Suprapubic skin (tissue), 4 donors: ENCODE measurements around the gene RAPGEF5. TPM values are rescaled to one million over a fixed set of nuclear protein-coding genes. Genes with fewer than 3 reads are reported as not detected.

ENCODE experiments used
- DNase-seq, 2 donors: peaks; one replicate each; pipeline ENCODE4 v3.0.0-alpha.2; 2019; ENCODE audit warnings: low spot score in 2 of 2
- H3K27ac ChIP-seq: fragments of 200-600 bp; sonication (generic); one replicate; pipeline ENCODE4 v1.5.1; 2019
- H3K27me3 ChIP-seq: fragments of 200-600 bp; sonication (generic); one replicate; pipeline ENCODE4 v1.5.1; 2019
- H3K36me3 ChIP-seq: fragments of 200-600 bp; sonication (generic); one replicate; pipeline ENCODE4 v1.5.1; 2019
- H3K4me1 ChIP-seq: fragments of 200-600 bp; sonication (generic); one replicate; pipeline ENCODE4 v1.5.1; 2019
- H3K4me3 ChIP-seq: fragments of 200-600 bp; sonication (generic); one replicate; pipeline ENCODE4 v1.5.1; 2019; ENCODE audit warnings: mild to moderate bottlenecking
- H3K9me3 ChIP-seq: fragments of 200-600 bp; sonication (generic); one replicate; pipeline ENCODE4 v1.5.1; 2019
- CTCF ChIP-seq, 2 donors: fragments of 200-600 bp in 1 of 2; fragments of 450-650 bp in 1 of 2; sonication (generic) in 1 of 2; IDR thresholded peaks; one replicate each; pipeline ENCODE4 v1.5.1; 2016 to 2019; ENCODE audit warnings: antibody characterized with exemption in 2 of 2, mild to moderate bottlenecking in 1 of 2, moderate library complexity in 1 of 2
- EP300 ChIP-seq: sonication (generic); formaldehyde crosslinking; IDR thresholded peaks from one replicate; pipeline ENCODE4 v1.6.1; 2017; ENCODE audit warnings: antibody characterized with exemption
- POLR2A ChIP-seq, 2 donors: fragments of 450-650 bp; IDR thresholded peaks; one replicate each; pipeline ENCODE4 v1.6.1; 2017; ENCODE audit warnings: antibody characterized with exemption in 2 of 2, mild to moderate bottlenecking in 2 of 2, moderate library complexity in 2 of 2
- POLR2AphosphoS5 ChIP-seq, 3 donors: sonication (generic); formaldehyde crosslinking; IDR thresholded peaks; one replicate each; pipeline ENCODE4 v1.6.1; 2017; ENCODE audit warnings: antibody characterized with exemption in 3 of 3
- WGBS: methylation state at CpG from one replicate; pipeline ENCODE4 v1.1.5; 2018; 5-methylcytosine and 5-hydroxymethylcytosine counted together
- total RNA-seq, 4 donors: library from RNA; depleted of rRNA; stranded (reverse); fragments of >200 nt; gene quantifications; one replicate each; pipeline ENCODE4 v1.1.0, GENCODE V29; 2016

RAPGEF5 gene
- total RNA-seq, 4 donors from 2014 or later: 22.6 to 88.5 (median 26.9) TPM

- TF ChIP-seq EP300 (no peak), CTCF (IDR thresholded peaks at IDR 0.05) (no peak), POLR2AphosphoS5 (IDR thresholded peaks at IDR 0.05) (no peak), POLR2A (IDR thresholded peaks at IDR 0.05) (no peak)
- no peaks in the 10 kb centered on the region for H3K9me3 ChIP-seq
- no peak overlapping the region for H3K27ac ChIP-seq
- no peaks in the 10 kb centered on the region for H3K27me3 ChIP-seq
- H3K4me1 ChIP-seq: no peaks in the 10 kb centered on the region
- 68% methylated on average over 2 of the region's 2 CpGs for WGBS
- DNase-seq: no peak
- no peak overlapping the region for H3K4me3 ChIP-seq
- H3K36me3 ChIP-seq: no peaks in the 10 kb centered on the region
These were observed 36.5 kb downstream of the RAPGEF5 start for GRCh38 chr7:22320416-22320815.

- Histone ChIP-seq H3K27ac (no peak overlapping the region), H3K4me1 (no peaks in the 10 kb centered on the region), H3K36me3 (no peaks in the 10 kb centered on the region), H3K4me3 (no peak overlapping the region), H3K9me3 (no peaks in the 10 kb centered on the region), H3K27me3 (no peaks in the 10 kb centered on the region)
- 67% methylated on average over 7 of the region's 7 CpGs for WGBS
- no peak for TF ChIP-seq EP300
- TF ChIP-seq POLR2AphosphoS5 (IDR thresholded peaks at IDR 0.05): no peak
- no peak for TF ChIP-seq CTCF (IDR thresholded peaks at IDR 0.05)
- no peak for TF ChIP-seq POLR2A (IDR thresholded peaks at IDR 0.05)
- no peak for DNase-seq
These were observed 37.2 kb downstream of the RAPGEF5 start for GRCh38 chr7:22319424-22320403.

- no peak for TF ChIP-seq EP300
These were observed 38.6 kb downstream of the RAPGEF5 start for GRCh38 chr7:22318376-22318775.

DNA sequence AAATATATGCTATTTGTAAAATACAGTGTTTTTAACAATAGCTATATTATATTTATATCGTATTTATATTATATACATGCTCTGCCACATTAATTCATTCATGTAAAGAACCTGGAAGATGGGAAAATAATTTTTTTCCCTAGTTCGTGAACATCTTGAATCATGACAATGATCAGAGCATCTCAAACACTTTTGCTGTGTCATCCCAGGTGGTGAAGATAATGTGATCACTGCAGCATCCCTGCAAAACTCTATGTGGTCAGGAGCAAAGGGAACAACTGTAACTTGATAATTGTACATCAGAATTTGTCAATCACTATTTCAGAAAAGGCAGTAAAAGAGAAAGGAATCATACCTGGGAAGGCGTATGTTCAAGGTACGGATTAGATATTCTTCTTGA, 39.3 kb downstream of the RAPGEF5 start:
- H3K4me3 ChIP-seq: no peak overlapping the region
- no peak for DNase-seq
- no peak overlapping the region for H3K27ac ChIP-seq
- WGBS: 94% methylated on average over 4 of the region's 4 CpGs
- H3K9me3 ChIP-seq: no peaks in the 10 kb centered on the region
- TF ChIP-seq POLR2A (IDR thresholded peaks at IDR 0.05) (no peak), EP300 (no peak), CTCF (IDR thresholded peaks at IDR 0.05) (no peak), POLR2AphosphoS5 (IDR thresholded peaks at IDR 0.05) (no peak)
- no peaks in the 10 kb centered on the region for H3K36me3 ChIP-seq
- no peaks in the 10 kb centered on the region for H3K4me1 ChIP-seq
- H3K27me3 ChIP-seq: no peaks in the 10 kb centered on the region

More at GRCh38 chr7:22318376-22318775, 38.6 kb downstream of the RAPGEF5 start:
- DNase-seq: no peak
- Histone ChIP-seq H3K4me1 (no peaks in the 10 kb centered on the region), H3K27ac (no peak overlapping the region), H3K27me3 (no peaks in the 10 kb centered on the region), H3K36me3 (no peaks in the 10 kb centered on the region), H3K9me3 (no peaks in the 10 kb centered on the region), H3K4me3 (no peak overlapping the region)
- 89% methylated on average over 4 of the region's 4 CpGs for WGBS

GRCh38 chr7:22316914-22317313, 40.0 kb downstream of the RAPGEF5 start:
- Histone ChIP-seq H3K9me3 (no peaks in the 10 kb centered on the region), H3K4me3 (no peak overlapping the region), H3K27ac (no peak overlapping the region), H3K27me3 (no peaks in the 10 kb centered on the region), H3K36me3 (no peaks in the 10 kb centered on the region), H3K4me1 (no peaks in the 10 kb centered on the region)
- 95% methylated on average over 4 of the region's 4 CpGs for WGBS
- TF ChIP-seq POLR2AphosphoS5 (IDR thresholded peaks at IDR 0.05): no peak
- TF ChIP-seq EP300: no peak
- TF ChIP-seq CTCF (IDR thresholded peaks at IDR 0.05): no peak
- TF ChIP-seq POLR2A (IDR thresholded peaks at IDR 0.05): no peak
- DNase-seq: no peak
